ENCODE data around the gene SPG11.
"Not testable (repeated sequence)": the region's sequence is repeated elsewhere in the genome, so short reads cannot be mapped to it uniquely, and the experiment has no call there.

The SPG11 gene

GRCh38 chr15:44673639-44674038, 10.2 kb upstream of the SPG11 start:
- DNase-seq: no peak

- no peak for DNase-seq
Measured at GRCh38 chr15:44670087-44670950, 6.9 kb upstream of the SPG11 start.

GRCh38 chr15:44668921-44669320, 5.5 kb upstream of the SPG11 start:
- no peak for DNase-seq

GRCh38 chr15:44667039-44667360, 3.5 kb upstream of the SPG11 start:
- no peak for DNase-seq

- no peak for DNase-seq
Measured at GRCh38 chr15:44666210-44667038, 3.0 kb upstream of the SPG11 start.

GRCh38 chr15:44662478-44663409, 718 bp downstream of the SPG11 start:
- DNase-seq: peak; percentile 92

- DNase-seq: no peak
Measured at GRCh38 chr15:44661576-44661975, 1.9 kb downstream of the SPG11 start.

- DNase-seq: no peak
Measured at GRCh38 chr15:44659056-44659455, 4.4 kb downstream of the SPG11 start.

- no peak for DNase-seq
Measured at GRCh38 chr15:44657378-44657777, 6.1 kb downstream of the SPG11 start.

- DNase-seq: no peak
Measured at GRCh38 chr15:44656913-44657312, 6.5 kb downstream of the SPG11 start.

GRCh38 chr15:44656298-44656697, 7.2 kb downstream of the SPG11 start:
- no peak for DNase-seq

- DNase-seq: no peak
Measured at GRCh38 chr15:44654858-44655257, 8.6 kb downstream of the SPG11 start.

- no peak for DNase-seq
Measured at GRCh38 chr15:44647637-44648036, 15.8 kb downstream of the SPG11 start.

GRCh38 chr15:44647036-44647435, 16.4 kb downstream of the SPG11 start:
- DNase-seq: peak; percentile 45

- DNase-seq: no peak
Measured at GRCh38 chr15:44646460-44646859, 17.0 kb downstream of the SPG11 start.

GRCh38 chr15:44641651-44642050, 21.8 kb downstream of the SPG11 start:
- no peak for DNase-seq

- no peak for DNase-seq
Measured at GRCh38 chr15:44636976-44637375, 26.5 kb downstream of the SPG11 start.

GRCh38 chr15:44633603-44634002, 29.9 kb downstream of the SPG11 start:
- DNase-seq: peak; percentile 74

- DNase-seq: not testable (repeated sequence)
Measured at GRCh38 chr15:44625286-44625685, 38.2 kb downstream of the SPG11 start.

GRCh38 chr15:44623178-44623577, 40.3 kb downstream of the SPG11 start:
- peak; percentile 21 for DNase-seq

GRCh38 chr15:44620081-44620480, 43.4 kb downstream of the SPG11 start:
- no peak for DNase-seq

- no peak for DNase-seq
Measured at GRCh38 chr15:44616974-44617373, 46.5 kb downstream of the SPG11 start.

GRCh38 chr15:44606740-44607139, 56.7 kb downstream of the SPG11 start:
- DNase-seq: no peak
